GM19351 (cell line): ENCODE results near the gene PLXNA4.
"Not testable (repeated sequence)": the region's sequence is repeated elsewhere in the genome, so short reads cannot be mapped to it uniquely, and the experiment has no call there.

Experiments
- ATAC-seq: cut with Tn5 transposase; IDR thresholded peaks from one replicate; pipeline ENCODE4 v1.9.1; 2021; ENCODE audit warnings: mild to moderate bottlenecking, moderate library complexity; ENCODE audit not compliant: unreplicated experiment

Gene PLXNA4

DNA sequence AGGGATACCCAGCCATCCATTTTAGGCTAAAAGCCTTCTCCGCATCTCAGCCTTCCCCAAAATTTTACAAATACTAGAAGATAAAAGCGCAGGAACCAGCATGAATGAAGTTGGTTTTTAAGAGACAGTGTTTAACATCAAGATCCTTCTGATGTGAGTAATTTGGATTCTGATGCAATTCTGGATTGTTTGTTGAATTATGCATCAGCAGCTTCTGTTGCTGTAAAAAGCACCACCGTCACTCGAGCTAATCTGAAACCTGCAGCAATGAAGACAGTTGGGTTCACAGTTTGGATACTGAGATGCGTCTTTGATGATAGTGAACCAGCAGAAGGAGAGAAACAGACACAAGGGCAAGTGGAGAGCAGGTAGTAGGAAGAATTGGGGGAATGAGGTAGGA lies 179.2 kb downstream of the PLXNA4 start:
- ATAC-seq = no peak

DNA sequence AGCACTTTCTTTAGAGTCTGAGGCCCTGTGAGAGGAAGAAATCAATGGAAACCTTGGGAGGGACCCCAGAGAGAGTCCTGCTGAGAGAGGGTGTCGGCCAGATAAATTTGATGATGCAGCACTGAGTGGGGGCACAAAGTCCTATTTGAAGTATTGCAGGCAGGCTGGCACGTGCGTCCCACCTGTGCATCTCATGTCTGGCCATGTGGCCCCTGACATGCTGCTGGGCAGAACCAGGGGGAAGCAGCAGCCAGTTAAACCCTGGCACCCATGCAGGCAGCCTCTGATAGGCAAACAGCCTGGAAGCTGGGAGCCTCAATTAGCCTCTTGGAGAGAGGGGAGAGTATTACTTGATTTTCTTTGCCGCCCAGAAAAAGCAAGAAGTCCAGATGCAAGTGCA lies 180.9 kb downstream of the PLXNA4 start:
- ATAC-seq = no peak

DNA sequence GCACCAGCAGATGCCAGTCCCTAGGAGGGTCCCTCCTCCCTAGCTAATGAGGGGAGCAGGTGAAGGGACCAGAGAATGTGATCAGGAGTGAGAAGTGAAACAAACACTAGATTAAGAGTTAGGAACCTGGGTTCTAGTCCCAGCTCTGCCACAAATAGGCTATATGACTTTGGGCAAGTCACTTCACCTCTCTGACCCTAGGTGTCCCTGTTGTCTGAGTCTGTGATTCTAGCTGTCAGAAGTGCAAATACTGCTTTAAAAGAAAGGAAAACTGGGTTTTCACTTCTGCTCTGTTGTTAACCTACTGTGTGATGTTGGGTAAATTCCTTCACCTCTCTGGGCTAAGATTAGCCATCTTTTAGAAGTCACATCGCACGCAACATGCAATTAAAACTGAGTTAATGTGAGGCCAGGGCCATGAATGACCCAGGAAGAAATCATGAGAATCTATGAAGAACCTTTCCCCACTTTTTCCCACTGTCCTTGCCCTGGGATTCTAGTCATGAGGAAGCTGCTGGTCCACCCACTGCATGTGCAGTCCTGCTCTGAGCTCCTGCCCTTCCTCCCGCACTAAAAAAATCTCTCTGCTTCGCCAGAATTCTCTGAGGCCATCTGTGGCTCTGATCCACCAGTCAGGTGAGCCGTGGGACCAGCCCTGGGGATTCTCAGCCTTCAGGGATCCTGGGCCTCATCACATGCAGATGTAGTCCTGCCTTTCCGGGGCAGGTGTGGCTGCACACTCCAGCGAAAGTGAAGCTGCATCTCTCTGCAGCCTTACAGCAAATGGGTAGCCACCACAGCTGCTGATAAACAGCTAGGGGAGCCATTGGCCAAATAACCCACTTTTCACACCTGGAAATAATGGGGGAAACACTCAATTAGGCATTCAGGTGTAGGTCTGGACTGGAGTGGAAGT lies 181.7 kb downstream of the PLXNA4 start:
- ATAC-seq = no peak

DNA sequence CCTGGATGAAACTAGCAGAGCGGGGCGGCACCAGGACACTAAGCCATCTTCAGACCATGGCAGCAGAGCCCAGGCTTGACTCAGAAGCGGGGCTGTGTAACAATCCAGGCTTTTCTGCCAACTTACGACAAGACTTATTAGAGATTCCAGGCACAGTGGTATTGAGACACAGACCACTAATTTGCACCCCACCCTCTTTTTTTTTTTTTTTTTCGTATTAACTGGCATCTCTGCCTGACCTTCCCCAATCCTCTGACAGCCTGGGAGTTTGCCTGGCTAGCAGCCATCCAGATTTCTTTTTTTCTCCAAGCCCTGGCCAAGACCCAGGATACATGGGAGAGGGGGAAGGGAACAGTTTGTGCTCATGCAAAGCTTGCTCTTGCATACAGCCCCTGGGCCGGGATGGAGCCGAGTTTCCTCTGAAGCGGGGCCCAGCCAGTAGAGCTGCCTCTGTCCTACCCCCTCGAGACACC lies 182.4 kb downstream of the PLXNA4 start:
- ATAC-seq = no peak

DNA sequence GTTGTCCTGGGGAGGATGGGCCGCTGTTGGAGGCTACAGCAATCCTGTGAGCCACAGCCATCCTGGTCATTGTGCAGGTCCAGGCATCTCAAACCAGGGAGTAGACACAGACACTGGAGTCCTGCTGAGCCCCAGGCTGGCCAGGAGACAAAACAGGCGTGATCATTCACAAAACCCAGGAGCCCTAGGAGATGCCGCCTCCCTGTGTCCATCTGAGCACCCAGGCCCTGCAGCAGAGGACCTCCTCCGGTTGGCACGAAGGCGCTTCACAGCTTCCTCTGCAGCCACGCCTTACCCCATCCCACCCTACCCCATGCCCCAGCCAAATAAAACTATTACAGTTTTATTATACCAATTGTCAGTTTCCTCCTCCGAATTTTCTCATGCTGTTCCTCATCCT lies 183.6 kb downstream of the PLXNA4 start:
- ATAC-seq = no peak

DNA sequence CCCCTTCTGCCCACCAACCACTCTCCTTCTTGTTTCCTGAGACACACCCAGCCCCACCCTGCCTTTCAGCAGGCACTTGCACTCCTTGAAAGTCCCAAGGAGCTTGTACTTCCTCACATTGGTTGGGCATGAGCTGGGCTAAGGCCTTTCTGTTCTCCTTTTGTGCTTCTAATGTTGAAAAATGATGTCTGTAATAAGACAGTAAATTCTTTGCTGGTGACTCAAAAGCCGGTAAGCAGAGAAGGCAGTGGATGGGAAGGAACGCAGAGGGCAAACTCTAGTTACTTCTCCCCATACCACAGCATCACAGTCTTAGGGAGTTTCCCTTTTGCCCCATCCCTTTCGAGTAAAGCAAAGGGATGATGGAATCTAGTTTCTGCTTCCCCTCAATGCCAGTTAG lies 185.6 kb downstream of the PLXNA4 start:
- no peak for ATAC-seq

DNA sequence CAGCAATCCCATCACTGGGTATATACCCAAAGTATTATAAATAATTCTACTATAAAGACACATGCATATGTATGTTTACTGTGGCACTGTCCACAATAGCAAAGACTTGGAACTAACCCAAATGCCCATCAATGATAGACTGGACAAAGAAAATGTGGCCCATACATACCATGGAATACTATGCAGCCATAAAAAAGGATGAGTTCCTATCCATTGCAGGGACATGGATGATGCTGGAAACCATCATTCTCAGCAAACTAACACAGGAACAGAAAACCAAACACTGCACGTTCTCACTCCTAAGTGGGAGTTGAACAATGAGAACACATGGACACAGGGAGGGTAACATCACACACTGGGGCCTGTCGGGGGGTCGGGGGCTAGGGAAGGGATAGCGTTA lies 186.2 kb downstream of the PLXNA4 start:
- not testable (repeated sequence) for ATAC-seq

DNA sequence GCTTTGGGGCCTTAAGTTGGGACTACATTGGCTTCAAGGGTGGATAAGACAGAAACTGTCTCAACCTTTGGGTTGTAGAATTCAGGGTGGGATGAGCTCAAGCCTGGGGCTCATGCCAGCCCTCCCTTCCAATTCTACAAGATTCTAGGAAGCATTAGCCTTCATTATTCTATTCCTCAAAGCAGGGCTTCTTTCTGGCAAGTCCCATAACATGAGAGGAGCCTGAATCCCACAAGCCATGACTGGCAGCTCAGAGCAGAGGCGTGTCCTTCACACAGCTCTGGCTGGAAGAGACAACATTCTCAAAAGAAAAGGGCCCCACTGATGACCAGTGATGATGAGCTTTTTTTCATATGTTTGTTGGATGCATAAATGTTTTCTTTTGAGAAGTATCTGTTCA lies 187.6 kb downstream of the PLXNA4 start:
- no peak for ATAC-seq

DNA sequence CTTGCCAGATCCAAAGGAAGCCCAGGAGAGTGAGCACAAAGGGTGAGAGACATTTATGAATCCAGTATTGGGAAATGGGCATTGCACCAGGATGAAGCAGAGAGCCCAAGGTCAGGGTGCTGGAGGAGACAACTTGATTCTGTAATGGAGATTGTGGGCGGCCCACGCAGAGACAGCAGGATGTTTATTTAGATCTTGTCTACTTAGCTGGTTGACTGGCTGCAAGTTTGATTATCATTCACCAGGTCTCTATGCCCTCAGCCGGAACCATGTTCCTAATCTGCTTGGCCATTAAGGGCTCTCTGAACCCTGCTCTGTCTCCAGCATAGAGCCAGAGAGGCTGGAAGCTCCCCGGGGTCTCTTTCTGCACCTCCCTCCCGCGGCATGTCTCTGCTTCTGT lies 188.7 kb downstream of the PLXNA4 start:
- ATAC-seq = no peak

DNA sequence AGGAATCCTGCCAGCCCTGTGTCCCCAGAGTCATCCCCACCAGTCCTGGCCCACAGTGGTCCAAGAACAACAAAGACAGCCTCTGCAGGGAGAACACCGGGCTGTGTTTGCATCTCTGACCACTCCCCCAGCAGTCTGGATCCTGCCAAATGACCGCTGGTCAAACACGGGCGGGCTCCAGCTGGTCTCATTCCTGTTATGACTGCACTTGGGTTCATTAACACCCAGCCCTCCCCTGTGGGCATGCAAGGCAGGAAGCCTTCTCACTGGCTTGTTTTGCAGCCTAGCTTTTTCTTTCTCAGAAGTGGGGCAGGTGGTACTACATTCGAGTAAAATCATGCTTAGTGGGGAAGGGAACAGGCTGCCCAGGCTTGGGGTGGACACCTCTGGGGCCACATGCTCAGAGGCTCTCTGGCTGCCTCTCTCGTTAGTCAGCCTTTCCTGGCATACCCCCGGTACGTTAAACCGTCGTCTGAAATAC lies 190.0 kb downstream of the PLXNA4 start:
- ATAC-seq = no peak

DNA sequence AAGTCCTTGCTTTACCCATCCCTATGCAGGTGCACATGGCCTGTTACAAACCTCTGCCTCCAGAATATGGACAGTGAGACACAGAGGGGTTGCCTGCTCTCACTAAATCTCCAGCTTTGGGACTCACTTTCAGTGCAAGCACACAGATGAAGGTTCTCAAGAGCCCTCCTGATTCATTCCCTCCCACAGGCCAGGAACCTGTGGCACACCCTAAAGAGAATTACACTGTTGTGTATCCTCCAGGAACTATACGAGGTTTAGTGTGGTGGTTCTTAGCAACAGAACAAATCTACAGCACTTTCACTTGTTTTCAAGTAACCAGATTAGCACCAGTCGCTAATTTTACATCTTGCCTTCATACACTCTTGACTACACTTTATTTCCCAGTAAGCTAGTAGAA lies 192.3 kb downstream of the PLXNA4 start:
- ATAC-seq = no peak

DNA sequence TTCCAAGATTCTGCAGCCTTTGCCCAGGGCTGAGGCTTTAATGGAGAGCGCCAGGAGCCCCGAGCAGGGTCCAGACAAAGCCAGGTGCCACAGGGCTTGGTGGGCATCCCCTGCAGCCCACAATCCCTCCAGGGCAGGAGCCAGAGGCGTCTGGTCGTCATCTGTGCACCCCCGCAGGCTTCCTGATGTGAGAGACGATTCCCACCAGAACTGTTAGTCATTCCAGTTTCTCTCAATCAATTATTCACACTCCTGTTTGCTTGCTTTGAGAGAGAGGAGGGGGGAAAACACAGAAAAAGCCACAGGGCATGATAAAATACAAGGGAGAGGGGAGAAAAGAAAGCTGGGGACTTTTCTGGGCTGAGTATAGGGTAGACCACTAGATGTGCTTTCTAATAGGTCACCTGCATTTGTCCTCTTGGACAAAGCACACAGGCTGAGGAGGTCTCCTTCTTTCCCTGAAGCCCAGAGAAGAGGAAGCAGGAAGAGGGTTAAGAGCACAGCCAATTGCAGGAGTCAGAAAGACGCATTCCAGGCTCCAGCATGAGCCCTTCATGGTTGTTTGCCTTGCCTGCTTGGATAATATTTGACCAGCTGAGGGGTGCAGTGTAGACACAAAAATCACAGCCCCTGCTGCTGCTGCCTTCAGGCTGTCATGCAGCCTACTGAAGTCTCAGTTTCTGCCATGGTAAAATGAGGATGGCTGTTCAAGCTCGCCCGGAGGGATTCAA lies 194.4 kb downstream of the PLXNA4 start:
- ATAC-seq = no peak

DNA sequence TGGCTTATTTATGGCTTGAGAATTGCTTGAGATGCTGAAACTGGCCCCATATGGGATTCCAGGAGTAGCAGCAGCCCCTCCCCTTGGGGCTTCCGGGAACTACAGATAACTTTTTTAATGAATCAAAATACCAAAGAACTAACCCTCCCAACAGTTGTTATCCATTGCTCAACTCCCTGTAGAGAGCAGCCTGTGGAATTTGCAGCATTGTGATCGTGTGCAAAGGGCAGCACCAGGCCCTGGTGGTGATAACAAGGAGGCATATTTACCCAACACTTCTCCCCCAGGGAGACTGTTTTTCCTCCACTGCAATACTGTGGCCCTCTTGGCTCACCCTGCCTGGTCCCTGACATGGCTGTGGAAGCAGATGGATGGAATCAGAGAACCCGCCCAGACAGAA lies 196.2 kb downstream of the PLXNA4 start:
- ATAC-seq = no peak

DNA sequence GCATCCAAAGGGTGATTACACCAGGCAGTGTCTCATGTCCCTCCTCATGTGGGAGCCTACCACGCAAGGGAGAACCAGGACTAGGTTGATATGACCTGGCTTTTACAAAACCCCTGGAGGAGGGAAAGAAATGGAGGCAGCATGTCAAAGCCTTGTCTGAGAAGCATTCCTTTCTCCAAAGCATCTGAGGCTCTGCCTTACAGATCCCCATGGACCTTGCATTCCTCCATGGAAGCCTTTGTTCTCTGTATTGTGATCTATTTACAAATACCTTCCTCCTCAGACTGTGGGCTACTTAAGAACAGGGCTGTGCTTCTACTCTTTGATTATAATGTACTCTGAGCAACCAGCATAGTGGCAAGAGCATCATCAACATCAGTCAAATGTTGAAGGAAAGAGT lies 197.0 kb downstream of the PLXNA4 start:
- no peak for ATAC-seq

DNA sequence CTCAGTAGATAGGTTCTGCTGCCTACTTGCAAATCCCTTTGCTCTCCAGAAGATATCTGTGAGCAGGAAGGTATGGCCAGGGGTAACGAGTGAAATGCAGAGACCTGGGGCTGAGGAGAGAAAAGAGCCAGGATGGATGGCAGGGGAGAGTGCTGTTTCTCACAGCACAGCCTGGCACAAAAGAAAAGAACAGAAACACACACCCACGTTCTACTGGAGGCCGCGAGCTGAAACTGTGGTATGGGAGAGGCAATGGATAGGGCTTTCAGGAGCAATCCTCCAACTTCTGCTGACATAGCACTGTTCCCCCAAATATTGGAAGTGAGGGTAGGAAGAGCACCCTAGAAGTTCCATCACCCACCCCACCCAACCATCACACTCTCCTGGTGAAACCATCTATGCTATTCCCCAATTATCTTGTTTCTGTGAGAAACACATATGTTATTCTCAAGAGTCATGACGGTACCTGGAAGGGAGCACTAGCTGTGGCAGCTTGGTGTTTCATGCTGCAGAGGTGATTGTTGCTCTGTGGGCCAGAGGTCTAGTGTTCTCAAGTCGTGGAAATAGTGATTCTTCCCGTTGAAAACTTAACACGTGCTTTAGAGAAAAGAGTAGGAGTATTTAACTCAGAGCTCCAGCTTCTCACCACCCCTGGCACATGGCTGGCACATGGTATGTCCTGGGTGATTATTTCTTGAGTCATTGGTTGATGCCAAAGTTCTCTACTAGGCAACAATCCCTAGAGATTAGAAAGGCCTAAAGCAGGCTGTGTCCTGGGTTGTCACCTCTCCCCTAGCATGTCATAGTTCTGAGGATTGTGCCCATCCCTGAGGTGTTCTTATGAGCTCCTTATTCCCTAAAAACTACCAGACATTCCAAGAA lies 198.3 kb downstream of the PLXNA4 start:
- no peak for ATAC-seq

DNA sequence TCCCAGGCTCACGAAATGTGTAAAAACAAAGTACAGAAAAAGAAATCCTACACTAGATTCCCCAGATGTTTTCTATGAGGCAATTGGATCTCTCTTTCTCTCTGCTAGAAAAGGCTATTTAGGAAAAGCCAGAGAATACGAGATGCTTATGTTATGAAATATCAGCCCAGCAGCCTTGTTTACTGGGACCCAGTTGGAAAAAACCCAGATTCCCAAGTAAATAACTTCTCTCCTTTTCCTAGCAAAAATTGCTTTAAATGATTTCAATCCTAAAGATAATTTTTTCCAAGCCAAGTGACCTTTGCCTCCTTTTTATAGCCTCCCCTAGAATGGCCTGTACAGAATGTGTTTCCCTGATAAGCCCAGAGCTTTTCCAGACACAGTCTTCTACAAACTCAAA lies 199.3 kb downstream of the PLXNA4 start:
- no peak for ATAC-seq

DNA sequence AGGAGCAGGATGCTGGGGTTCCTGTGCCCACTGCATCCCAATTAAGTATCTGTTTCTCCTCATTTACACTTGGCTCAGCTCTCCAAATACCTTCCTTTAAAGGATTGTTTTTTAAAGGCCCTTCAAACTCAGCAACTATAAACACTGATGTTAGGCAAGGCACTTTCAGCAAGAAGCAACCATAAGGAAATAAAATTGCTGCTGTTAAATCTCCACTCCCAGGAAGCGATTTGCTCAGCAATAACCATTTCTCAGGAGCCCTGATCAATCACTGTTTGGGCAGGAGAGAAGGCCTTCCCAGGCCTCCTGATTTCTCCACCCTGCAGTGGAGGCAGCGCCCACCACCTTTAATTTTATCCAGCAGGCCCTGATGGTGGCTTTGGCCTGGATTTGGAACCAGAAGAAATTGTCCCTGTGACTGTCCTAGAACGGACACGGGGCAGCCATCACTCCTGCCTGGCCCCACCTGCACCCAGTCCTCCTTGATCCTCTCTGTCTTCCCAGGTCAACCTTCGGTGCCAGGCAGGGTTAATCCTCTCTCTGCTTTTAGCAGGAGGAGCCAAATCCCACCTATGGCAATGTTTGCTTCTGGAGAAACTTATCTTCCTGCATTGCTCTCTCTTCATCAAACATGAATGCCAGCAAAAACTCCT lies 199.8 kb downstream of the PLXNA4 start:
- no peak for ATAC-seq

DNA sequence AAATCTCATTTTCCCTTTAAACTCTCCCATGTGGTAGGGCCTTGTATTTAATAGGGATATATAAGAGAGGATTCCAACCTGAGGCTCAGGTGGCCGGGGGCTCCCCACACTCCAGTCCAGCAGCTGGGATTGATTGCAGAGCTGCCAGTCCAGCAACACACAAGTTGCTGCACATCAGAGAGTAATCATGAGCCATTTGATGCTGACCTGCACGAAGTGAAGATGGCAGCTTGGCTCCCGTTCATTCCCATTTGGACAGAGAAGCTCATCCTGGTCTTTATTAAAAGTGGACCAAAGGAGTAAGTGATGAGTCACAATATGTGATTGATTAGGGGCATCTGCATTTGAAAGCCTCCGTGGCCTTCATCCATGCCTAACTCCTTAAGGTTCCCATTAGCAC lies 202.4 kb downstream of the PLXNA4 start:
- no peak for ATAC-seq

DNA sequence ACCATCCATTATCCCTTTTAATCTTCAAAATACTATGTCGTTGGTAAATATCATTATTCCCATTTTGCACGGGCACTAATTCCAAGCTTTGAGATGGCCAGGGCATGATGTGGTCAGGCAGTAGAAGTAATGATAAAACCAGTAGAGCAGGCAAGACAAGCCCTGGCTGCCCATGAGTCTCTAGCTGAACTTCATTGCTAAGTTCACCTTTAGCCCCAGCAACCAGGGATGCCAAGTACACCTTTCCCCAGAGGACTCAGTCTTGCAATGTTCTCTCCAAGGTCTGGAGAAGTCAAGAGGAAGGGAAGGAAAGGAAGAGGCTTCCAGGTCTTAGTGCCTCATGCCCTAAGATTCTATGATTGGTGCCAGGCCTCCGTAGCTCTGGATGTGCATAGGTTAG lies 203.2 kb downstream of the PLXNA4 start:
- ATAC-seq = no peak

DNA sequence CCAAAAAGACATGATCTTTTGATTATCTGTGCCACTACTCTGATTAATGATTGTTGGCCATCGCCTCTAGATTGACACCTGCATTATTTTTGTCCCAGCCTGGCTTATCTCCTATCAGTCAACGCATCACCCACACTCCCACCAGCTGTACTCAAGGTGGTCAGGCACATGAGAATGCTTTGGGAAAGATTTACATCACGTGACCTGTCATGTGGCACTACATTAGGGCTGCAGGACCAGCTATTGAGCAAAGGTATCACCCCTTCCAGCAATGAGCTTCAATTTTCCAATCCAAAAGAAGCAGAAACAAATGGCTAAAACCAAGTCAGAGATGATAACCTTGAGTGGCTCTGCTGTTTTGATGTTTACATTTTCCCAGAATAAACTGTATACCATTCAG lies 204.3 kb downstream of the PLXNA4 start:
- ATAC-seq = no peak
